ENCODE data around the gene CD3G. TPM values are rescaled to one million over a fixed set of nuclear protein-coding genes. Genes with fewer than 3 reads are reported as not detected.

The CD3G gene
- total and polyA plus RNA-seq, 2 of the 8 experiments (the other 6 are each of a cell fraction or from before 2014, with no cell fraction given) = not detected

- Histone ChIP-seq H2BK20ac (ENCODE audit: low read length) (no peak overlapping the region), H3K23me2 (ENCODE audit: low read depth, low read length) (no peaks in the 10 kb centered on the region), H2BK5ac (ENCODE audit: low read depth, low read length) (no peak overlapping the region), H3K4me3 (ENCODE audit: extremely low read depth in 1 of 4, insufficient read depth in 2 of 4, low read depth in 3 of 4, low read length in 4 of 4) (no peak overlapping the region), H3K18ac (ENCODE audit: extremely low read depth, low read length) (no peak overlapping the region), H3K79me1 (ENCODE audit: low read depth, low read length) (no peaks in the 10 kb centered on the region; the same call in 1 of the 2 replicates), H2AK5ac (ENCODE audit: low read depth, low read length) (no peak overlapping the region), H2BK12ac (ENCODE audit: low read depth, low read length) (no peak overlapping the region), H4K91ac (replicated peaks; ENCODE audit: insufficient read length, low read length) (no peak overlapping the region), H3K4me2 (ENCODE audit: insufficient read depth in 1 of 2, low read depth in 2 of 2, low read length in 2 of 2) (no peak overlapping the region), H3K9me3 (ENCODE audit: insufficient read depth in 2 of 2, low read depth in 1 of 2, low read length in 1 of 2) (no peaks in the 10 kb centered on the region), H3K23ac (ENCODE audit: insufficient read length) (no peak overlapping the region), H3K36me3 (ENCODE audit: control insufficient read depth in 2 of 4, insufficient read depth in 4 of 4, low read length in 3 of 4) (no peaks in the 10 kb centered on the region), H4K5ac (ENCODE audit: insufficient read length, low read depth, low read length) (no peak overlapping the region), H3K4me1 (replicated peaks in 1 of 4; ENCODE audit: control insufficient read depth in 3 of 4, insufficient read depth in 4 of 4, low read length in 3 of 4) (no peaks in the 10 kb centered on the region), H3K9ac (replicated peaks in 1 of 4; ENCODE audit: extremely low read depth in 1 of 4, low read depth in 3 of 4, low read length in 3 of 4) (no peak overlapping the region), H4K8ac (ENCODE audit: extremely low read depth, insufficient read depth, low read length) (no peak overlapping the region), H3K4ac (replicated peaks; ENCODE audit: insufficient read length, low read depth, low read length) (no peak overlapping the region), H3K56ac (replicated peaks; ENCODE audit: insufficient read length, low read depth, low read length) (no peak overlapping the region), H2BK15ac (ENCODE audit: low read length) (no peak overlapping the region), H3K27me3 (replicated peaks in 1 of 4; ENCODE audit: control insufficient read depth in 3 of 4, extremely low read depth in 1 of 4, insufficient read depth in 3 of 4, low read length in 3 of 4) (no peaks in the 10 kb centered on the region; a peak in 1 of 7 replicates), H3K79me2 (ENCODE audit: control insufficient read depth in 1 of 2, insufficient read depth in 2 of 2, low read length in 2 of 2) (no peaks in the 10 kb centered on the region), H3K14ac (ENCODE audit: insufficient read length) (no peak overlapping the region), H2AFZ (ENCODE audit: low read length) (no peak overlapping the region), H2BK120ac (replicated peaks; ENCODE audit: low read depth, low read length) (no peak overlapping the region), H3K27ac (ENCODE audit: low read depth, low read length) (no peak overlapping the region), H4K20me1 (replicated peaks in 1 of 2; ENCODE audit: control insufficient read depth in 1 of 2, insufficient read depth in 2 of 2, low read length in 2 of 2) (no peaks in the 10 kb centered on the region)
- DNase-seq (ENCODE audit: low read depth in 1 of 2, low spot score in 2 of 2) (no peak), FAIRE-seq (no peak)
- TF ChIP-seq NANOG (IDR thresholded peaks at IDR 0.05; ENCODE audit: insufficient read depth, low read depth, low read length, poor library complexity, severe bottlenecking) (no peak), SRF (IDR thresholded peaks at IDR 0.05; ENCODE audit: low read depth, low read length) (no peak), EGR1 (IDR thresholded peaks at IDR 0.05; ENCODE audit: borderline replicate concordance, low read depth, low read length) (no peak), CREB1 (IDR thresholded peaks at IDR 0.05) (no peak), CHD1 (IDR thresholded peaks at IDR 0.05; ENCODE audit: low read depth, low read length) (no peak), RFX5 (IDR thresholded peaks at IDR 0.05; ENCODE audit: borderline replicate concordance, low read depth, low read length) (no peak), KDM1A (IDR thresholded peaks at IDR 0.05; ENCODE audit: borderline replicate concordance, low read length) (no peak), CEBPB (IDR thresholded peaks at IDR 0.05; ENCODE audit: low read depth, low read length) (no peak), MAX (IDR thresholded peaks at IDR 0.05) (no peak), USF2 (IDR thresholded peaks at IDR 0.05; ENCODE audit: low read length) (no peak), CHD2 (IDR thresholded peaks at IDR 0.05; ENCODE audit: low read length) (no peak), YY1 (IDR thresholded peaks at IDR 0.05; ENCODE audit: low read depth, low read length) (no peak)
- POLR2A ChIA-PET (ENCODE audit: partially characterized antibody) = no interaction called here
- CTCF ChIA-PET (ENCODE audit: partially characterized antibody) = interaction anchor here (0.6 to 4.9 kb wide), 5 partner anchors 11 to 76 kb away, joined by 3 to 24 read pairs (median 3); partner anchors contain the start of gene MPZL2
- 94% methylated on average over 3 of the region's 3 CpGs; no CpG with 5 or more reads in 1 of the 2 experiments for WGBS, 2 experiments (ENCODE audit: extremely low coverage in 1 of 2, insufficient coverage in 1 of 2, insufficient read length in 1 of 2, insufficient replicate concordance in 2 of 2, low coverage in 1 of 2, low lambda C conversion rate in 2 of 2, missing lambda C conversion rate in 1 of 2)
Observed at GRCh38 chr11:118341261-118341660, 2.9 kb upstream of the CD3G start.
